Breast epithelium (tissue), 3 donors: ENCODE results near the gene DNMBP.

Experiments used
- CTCF ChIP-seq, 3 donors: fragments of 450-650 bp; IDR thresholded peaks; one replicate each; pipeline ENCODE4 v1.5.1; 2016 to 2017; ENCODE audit warnings: antibody characterized with exemption in 3 of 3, mild to moderate bottlenecking in 3 of 3, moderate library complexity in 3 of 3
- POLR2A ChIP-seq: fragments of 450-650 bp; IDR thresholded peaks from one replicate; pipeline ENCODE4 v1.6.1; 2016; ENCODE audit warnings: antibody characterized with exemption, mild to moderate bottlenecking, moderate library complexity

DNA sequence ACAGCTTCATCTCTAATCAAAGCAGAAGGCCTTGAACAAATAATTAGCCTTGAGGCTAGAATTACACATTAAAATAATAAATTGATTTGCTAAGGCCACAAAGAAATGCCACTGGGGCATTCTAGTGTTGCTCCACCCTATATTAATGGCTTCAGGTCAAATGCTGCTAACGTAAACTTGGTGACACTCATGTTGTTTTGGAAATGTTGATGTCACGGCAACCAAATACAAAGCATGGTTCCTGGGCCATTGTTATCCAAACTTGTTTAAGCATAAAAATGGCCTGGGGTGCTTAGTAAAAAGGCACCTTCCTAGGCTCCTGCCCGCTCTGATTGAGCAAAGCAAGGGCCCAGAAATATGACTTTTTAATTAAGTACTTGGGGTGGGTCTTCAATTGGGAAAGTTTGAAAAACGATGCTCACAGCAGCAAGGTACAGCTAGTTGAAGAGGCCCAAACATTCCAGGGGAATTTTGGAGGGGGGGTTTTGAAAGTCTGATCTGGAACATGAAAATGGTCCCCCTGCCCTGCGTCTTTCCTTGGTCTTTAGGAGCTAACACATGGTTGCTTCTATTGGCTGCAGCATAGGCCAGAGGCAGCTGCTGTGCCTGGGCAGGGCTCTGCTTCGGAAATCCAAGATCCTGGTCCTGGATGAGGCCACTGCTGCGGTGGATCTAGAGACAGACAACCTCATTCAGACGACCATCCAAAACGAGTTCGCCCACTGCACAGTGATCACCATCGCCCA, 159.6 kb downstream of the DNMBP start:
- TF ChIP-seq CTCF (IDR thresholded peaks at IDR 0.05) (no peak), POLR2A (no peak)
